Muscle of leg (tissue), 11 donors: ENCODE results near the gene DGKD. TPM values are rescaled to one million over a fixed set of nuclear protein-coding genes. Genes with fewer than 3 reads are reported as not detected.

ENCODE experiments used
- DNase-seq: peaks from one replicate; pipeline ENCODE4 v3.0.0; 2013
- H3K27ac ChIP-seq: one replicate; pipeline ENCODE4 v1.5.1; 2013; ENCODE audit warnings: mild to moderate bottlenecking, low read length, control low read depth
- H3K27me3 ChIP-seq: one replicate; pipeline ENCODE4 v1.6.1; 2013; ENCODE audit warnings: low read length; ENCODE audit not compliant: control insufficient read depth, insufficient read depth
- H3K36me3 ChIP-seq: one replicate; pipeline ENCODE4 v1.6.1; 2013; ENCODE audit warnings: low read length; ENCODE audit not compliant: control insufficient read depth, insufficient read depth
- H3K4me1 ChIP-seq: one replicate; pipeline ENCODE4 v1.6.1; 2013; ENCODE audit warnings: low read length; ENCODE audit not compliant: control insufficient read depth, insufficient read depth
- H3K4me3 ChIP-seq: one replicate; pipeline ENCODE4 v1.5.1; 2013; ENCODE audit warnings: low read length, control low read depth
- H3K9me3 ChIP-seq: replicated peaks from 2 replicates; pipeline ENCODE4 v1.6.1; 2013; ENCODE audit warnings: low read depth, low read length; ENCODE audit not compliant: control insufficient read depth
- WGBS: methylation state at CpG from one replicate; pipeline ENCODE4 v1.1.5; 2013; ENCODE audit warnings: missing lambda C conversion rate; ENCODE audit not compliant: insufficient coverage; 5-methylcytosine and 5-hydroxymethylcytosine counted together
- polyA plus RNA-seq, 8 donors: library from polyadenylated mRNA; unstranded; fragments of 120-200 nt; gene quantifications; one replicate each; pipeline versions ENCODE4 v1.2.1 to v1.2.3, GENCODE V29; 2013; ENCODE audit warnings: inconsistent platforms in 1 of 8, low replicate concordance in 1 of 8; ENCODE audit not compliant: insufficient read length in 8 of 8, insufficient read depth in 1 of 8
- total RNA-seq: library from RNA; stranded (reverse); fragments of 120-200 nt; gene quantifications from one replicate; pipeline ENCODE4 v1.2.4, GENCODE V29; 2013

Gene DGKD
- total and polyA plus RNA-seq, 9 donors = 14.7 to 30.3 (median 22.3) TPM

GRCh38 chr2:233458031-233458610 lies 103.8 kb downstream of the DGKD start:
- 87% methylated on average over 16 of the region's 20 CpGs for WGBS
- Histone ChIP-seq H3K36me3 (peaks cover 83% of the 10 kb centered on the region), H3K9me3 (no peaks in the 10 kb centered on the region), H3K4me1 (peaks cover 24% of the 10 kb centered on the region), H3K4me3 (no peak overlapping the region), H3K27me3 (no peaks in the 10 kb centered on the region), H3K27ac (no peak overlapping the region)
- DNase-seq = no peak

GRCh38 chr2:233458826-233459225 lies 104.5 kb downstream of the DGKD start:
- Histone ChIP-seq H3K4me3 (no peak overlapping the region), H3K9me3 (no peaks in the 10 kb centered on the region), H3K27me3 (no peaks in the 10 kb centered on the region), H3K27ac (no peak overlapping the region), H3K36me3 (peaks cover 82% of the 10 kb centered on the region), H3K4me1 (peaks cover 20% of the 10 kb centered on the region)
- 89% methylated on average over 5 of the region's 8 CpGs for WGBS
- DNase-seq = no peak

DNA sequence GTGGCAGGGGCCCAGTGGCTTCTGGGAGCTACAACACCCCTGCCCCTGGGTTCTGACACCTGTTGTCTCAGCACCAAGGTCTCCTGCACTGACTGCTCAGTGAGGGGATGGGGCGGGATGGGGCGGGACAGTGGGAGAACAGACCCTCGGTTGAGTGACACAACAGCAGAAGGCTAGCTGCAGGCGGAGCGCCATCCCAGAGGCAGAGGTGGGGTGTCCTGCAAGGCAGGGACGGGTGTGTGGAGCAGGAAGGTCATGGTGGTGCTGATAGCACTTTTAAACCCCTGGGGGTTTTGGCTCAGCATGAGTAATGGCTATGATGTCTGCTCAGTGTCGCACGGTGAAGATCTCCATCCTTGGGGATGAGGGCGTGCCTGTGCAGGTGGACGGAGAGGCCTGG lies 105.1 kb downstream of the DGKD start:
- Histone ChIP-seq H3K9me3 (no peaks in the 10 kb centered on the region), H3K27ac (no peak overlapping the region), H3K4me1 (peaks cover 18% of the 10 kb centered on the region), H3K4me3 (no peak overlapping the region), H3K27me3 (no peaks in the 10 kb centered on the region), H3K36me3 (peaks cover 83% of the 10 kb centered on the region)
- WGBS = 90% methylated on average over 10 of the region's 10 CpGs
- no peak for DNase-seq

GRCh38 chr2:233460726-233461441 lies 106.6 kb downstream of the DGKD start:
- Histone ChIP-seq H3K4me3 (no peak overlapping the region), H3K36me3 (peaks cover 76% of the 10 kb centered on the region), H3K4me1 (peaks cover 18% of the 10 kb centered on the region), H3K27ac (peak overlapping the region; percentile 29), H3K9me3 (no peaks in the 10 kb centered on the region), H3K27me3 (no peaks in the 10 kb centered on the region)
- peak; percentile 62 for DNase-seq
- WGBS = 85% methylated on average over 27 of the region's 32 CpGs

DNA sequence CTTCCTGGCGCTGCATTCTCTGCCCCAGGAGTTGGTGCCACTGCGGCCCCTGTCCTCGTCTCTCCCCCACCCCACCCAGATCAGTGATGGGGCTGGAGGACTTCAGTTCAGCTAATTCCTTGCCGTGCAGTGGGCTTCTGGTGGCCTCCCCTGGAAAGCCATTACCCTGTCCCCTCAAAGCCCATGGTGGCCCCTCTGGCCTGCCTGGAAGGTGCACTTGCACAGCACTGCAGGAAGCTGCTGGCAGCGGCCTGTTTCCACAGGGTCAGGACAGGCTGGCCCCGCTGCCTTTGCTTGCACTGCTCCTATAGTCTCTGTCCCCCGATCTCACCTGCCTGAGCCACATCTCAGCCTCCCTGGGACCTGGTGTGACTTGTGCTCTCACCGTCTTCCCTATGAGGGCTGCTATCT lies 107.2 kb downstream of the DGKD start:
- no peak overlapping the region for H3K4me3 ChIP-seq
- no peak overlapping the region for H3K27ac ChIP-seq
- no peaks in the 10 kb centered on the region for H3K9me3 ChIP-seq
- H3K36me3 ChIP-seq = peaks cover 74% of the 10 kb centered on the region
- no peaks in the 10 kb centered on the region for H3K27me3 ChIP-seq
- whole genome bisulfite sequencing = 89% methylated on average over 8 of the region's 8 CpGs
- peaks cover 18% of the 10 kb centered on the region for H3K4me1 ChIP-seq
- no peak for DNase-seq

DNA sequence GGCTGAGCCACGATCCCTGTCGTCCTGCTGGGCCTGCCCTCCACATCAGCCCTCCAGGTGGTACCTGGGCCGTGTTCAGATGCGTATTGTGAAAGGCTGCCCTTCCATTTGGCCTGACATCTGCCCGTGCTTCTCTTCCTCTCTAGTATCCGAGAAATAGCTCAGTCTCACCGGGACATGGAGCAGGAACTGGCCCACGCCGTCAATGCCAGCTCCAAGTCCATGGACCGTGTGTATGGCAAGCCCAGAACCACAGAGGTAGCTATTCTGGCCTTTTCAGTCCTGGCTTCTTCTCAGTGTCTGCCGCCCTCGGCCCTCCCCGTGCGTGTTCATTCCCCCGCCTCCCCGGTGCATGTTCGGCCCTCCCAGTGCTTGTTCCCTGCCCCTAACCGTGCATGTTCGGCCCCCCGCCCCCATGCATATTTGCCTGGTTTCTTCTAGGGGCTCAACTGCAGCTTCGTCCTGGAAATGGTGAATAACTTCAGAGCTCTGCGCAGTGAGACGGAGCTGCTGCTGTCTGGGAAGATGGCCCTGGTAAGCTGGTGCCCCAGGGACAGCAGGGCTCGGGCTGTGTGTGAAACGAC lies 108.0 kb downstream of the DGKD start:
- no peak overlapping the region for H3K4me3 ChIP-seq
- peaks cover 75% of the 10 kb centered on the region for H3K36me3 ChIP-seq
- no peak for DNase-seq
- no peak overlapping the region for H3K27ac ChIP-seq
- 89% methylated on average over 25 of the region's 25 CpGs for WGBS
- no peaks in the 10 kb centered on the region for H3K27me3 ChIP-seq
- H3K9me3 ChIP-seq = no peaks in the 10 kb centered on the region
- peaks cover 18% of the 10 kb centered on the region for H3K4me1 ChIP-seq

- DNase-seq = no peak
- no peak overlapping the region for H3K4me3 ChIP-seq
- H3K36me3 ChIP-seq = peaks cover 75% of the 10 kb centered on the region
- 95% methylated on average over 18 of the region's 21 CpGs for WGBS
- no peaks in the 10 kb centered on the region for H3K27me3 ChIP-seq
- H3K4me1 ChIP-seq = peaks cover 18% of the 10 kb centered on the region
- H3K27ac ChIP-seq = no peak overlapping the region
- no peaks in the 10 kb centered on the region for H3K9me3 ChIP-seq
Observed at GRCh38 chr2:233462826-233463470, 108.7 kb downstream of the DGKD start.

DNA sequence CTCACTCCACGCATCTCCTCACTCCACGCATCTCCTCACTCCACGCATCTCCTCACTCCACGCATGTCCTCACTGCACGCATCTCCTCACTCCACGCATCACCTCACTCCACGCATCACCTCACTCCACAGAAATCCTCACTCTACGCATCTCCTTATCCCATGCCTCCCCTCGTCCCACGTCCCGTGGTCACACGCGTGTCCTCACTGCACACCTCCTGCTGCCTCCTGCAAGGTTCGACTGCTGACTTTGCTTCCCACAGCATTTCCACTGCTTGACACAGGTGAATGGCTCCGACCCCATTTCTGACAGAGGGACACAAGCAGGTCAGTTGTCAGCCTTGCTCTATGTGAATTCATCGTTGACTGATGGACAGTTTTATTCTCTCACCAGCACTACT lies 109.3 kb downstream of the DGKD start:
- no peaks in the 10 kb centered on the region for H3K27me3 ChIP-seq
- no peak for DNase-seq
- 97% methylated on average over 14 of the region's 16 CpGs for WGBS
- H3K27ac ChIP-seq = no peak overlapping the region
- H3K4me3 ChIP-seq = no peak overlapping the region
- peaks cover 18% of the 10 kb centered on the region for H3K4me1 ChIP-seq
- peaks cover 75% of the 10 kb centered on the region for H3K36me3 ChIP-seq
- no peaks in the 10 kb centered on the region for H3K9me3 ChIP-seq

GRCh38 chr2:233464056-233464455 lies 109.8 kb downstream of the DGKD start:
- Histone ChIP-seq H3K27ac (no peak overlapping the region), H3K27me3 (no peaks in the 10 kb centered on the region), H3K36me3 (peaks cover 75% of the 10 kb centered on the region), H3K9me3 (no peaks in the 10 kb centered on the region), H3K4me1 (peaks cover 18% of the 10 kb centered on the region), H3K4me3 (no peak overlapping the region)
- 87% methylated on average over 16 of the region's 19 CpGs for WGBS
- DNase-seq = no peak

DNA sequence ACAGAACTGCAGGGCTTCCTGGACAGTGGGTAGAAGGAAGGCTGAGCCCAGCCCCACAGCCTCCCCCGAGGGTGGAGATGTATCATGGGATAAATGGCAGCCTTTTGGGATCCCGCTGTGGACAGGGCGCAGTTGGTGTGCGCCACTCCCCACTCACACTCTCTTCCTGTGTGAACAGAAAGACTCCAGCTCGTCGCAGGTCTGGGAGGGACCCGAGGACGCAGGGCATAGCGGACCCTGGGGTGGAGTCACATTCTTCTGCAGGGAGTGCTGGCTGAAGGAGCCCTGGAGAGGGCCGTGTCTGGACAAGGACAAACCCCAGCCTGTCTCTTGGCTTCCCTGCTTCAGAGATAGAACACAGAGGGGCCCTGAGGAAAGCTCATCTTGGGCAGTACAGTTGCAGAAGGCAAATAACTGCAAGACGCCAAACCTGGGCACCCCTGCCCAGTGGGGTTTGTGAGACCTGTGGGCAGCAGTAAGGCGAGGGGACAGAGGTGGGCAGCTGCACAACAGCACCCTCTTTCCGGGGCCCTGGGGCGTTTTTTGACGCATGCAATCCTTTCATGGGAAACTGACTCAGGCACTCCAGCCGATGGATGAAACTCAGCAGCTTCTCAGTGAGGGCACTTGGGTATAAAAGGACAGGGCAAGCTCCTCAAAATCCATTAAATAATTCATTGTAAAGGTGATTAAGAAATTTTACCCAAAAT lies 110.4 kb downstream of the DGKD start:
- H3K9me3 ChIP-seq = no peaks in the 10 kb centered on the region
- no peak overlapping the region for H3K27ac ChIP-seq
- no peak for DNase-seq
- H3K4me1 ChIP-seq = peaks cover 22% of the 10 kb centered on the region
- H3K4me3 ChIP-seq = no peak overlapping the region
- H3K27me3 ChIP-seq = no peaks in the 10 kb centered on the region
- 88% methylated on average over 10 of the region's 16 CpGs for WGBS
- peaks cover 75% of the 10 kb centered on the region for H3K36me3 ChIP-seq
